Memory B cell (primary cell): ENCODE measurements around the gene FREM1.
"Not testable (repeated sequence)": the region's sequence is repeated elsewhere in the genome, so short reads cannot be mapped to it uniquely, and the experiment has no call there.

ENCODE experiments used
- ATAC-seq: fragments of 150-1000 bp; cut with Tn5 transposase; 2 replicates; pipeline ENCODE4 v1.10.0; 2021; ENCODE audit warnings: low read depth, mild to moderate bottlenecking, moderate library complexity
- DNase-seq, 2 donors: peaks; one replicate each; pipeline ENCODE4 v3.0.0; 2022; ENCODE audit warnings: low spot score in 2 of 2
- H3K27ac Mint-ChIP-seq: one replicate; pipeline ENCODE4 v1.8.0; 2022; ENCODE audit warnings: mild to moderate bottlenecking, moderate library complexity, mixed read lengths
- H3K27me3 Mint-ChIP-seq: one replicate; pipeline ENCODE4 v1.8.0; 2022; ENCODE audit warnings: mixed read lengths
- H3K36me3 Mint-ChIP-seq: one replicate; pipeline ENCODE4 v1.8.0; 2022; ENCODE audit warnings: mild to moderate bottlenecking, mixed read lengths
- H3K4me1 Mint-ChIP-seq: one replicate; pipeline ENCODE4 v1.8.0; 2022; ENCODE audit warnings: mixed read lengths
- H3K4me3 Mint-ChIP-seq: one replicate; pipeline ENCODE4 v1.8.0; 2022; ENCODE audit warnings: mild to moderate bottlenecking, moderate library complexity, mixed read lengths
- H3K9me3 Mint-ChIP-seq: one replicate; pipeline ENCODE4 v1.8.0; 2022; ENCODE audit warnings: mixed read lengths

The FREM1 gene

DNA sequence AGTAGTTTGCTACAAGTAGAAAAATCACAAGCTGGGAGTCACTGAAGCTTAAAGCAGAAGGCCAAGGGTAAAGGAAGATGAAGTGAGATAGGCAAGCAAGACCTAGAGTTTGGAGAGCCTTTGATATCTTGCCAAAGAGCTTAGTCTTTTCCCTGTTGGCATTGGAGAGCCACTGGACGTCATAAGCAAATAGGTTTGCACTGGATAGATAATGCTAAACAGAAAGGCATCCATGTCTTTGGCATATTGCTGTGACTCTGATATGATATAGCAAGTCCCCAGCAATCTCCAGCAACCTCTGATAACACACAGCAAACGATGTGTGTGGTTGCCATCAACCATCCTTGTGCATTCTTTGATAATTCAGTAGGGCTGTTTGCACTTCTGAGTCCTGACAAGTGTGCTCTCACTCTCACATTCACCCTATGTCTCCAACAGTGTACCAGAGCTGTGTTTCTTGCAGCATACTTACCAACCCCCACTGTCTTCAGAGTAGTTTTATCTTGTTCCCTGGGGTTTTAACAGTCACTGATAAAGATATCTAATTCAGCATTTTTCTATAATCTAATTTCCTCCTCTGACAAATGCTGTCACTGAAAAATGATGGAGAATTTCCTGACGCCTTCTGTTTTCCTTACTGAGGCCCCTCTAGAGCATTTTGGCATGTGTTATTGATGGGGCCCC, 16.9 kb upstream of the FREM1 start:
- Mint-ChIP-seq H3K27ac (no peak overlapping the region), H3K4me1 (no peaks in the 10 kb centered on the region), H3K27me3 (no peaks in the 10 kb centered on the region), H3K4me3 (no peak overlapping the region), H3K36me3 (no peaks in the 10 kb centered on the region), H3K9me3 (no peaks in the 10 kb centered on the region)
- ATAC-seq (no peak), DNase-seq (no peak)

DNA sequence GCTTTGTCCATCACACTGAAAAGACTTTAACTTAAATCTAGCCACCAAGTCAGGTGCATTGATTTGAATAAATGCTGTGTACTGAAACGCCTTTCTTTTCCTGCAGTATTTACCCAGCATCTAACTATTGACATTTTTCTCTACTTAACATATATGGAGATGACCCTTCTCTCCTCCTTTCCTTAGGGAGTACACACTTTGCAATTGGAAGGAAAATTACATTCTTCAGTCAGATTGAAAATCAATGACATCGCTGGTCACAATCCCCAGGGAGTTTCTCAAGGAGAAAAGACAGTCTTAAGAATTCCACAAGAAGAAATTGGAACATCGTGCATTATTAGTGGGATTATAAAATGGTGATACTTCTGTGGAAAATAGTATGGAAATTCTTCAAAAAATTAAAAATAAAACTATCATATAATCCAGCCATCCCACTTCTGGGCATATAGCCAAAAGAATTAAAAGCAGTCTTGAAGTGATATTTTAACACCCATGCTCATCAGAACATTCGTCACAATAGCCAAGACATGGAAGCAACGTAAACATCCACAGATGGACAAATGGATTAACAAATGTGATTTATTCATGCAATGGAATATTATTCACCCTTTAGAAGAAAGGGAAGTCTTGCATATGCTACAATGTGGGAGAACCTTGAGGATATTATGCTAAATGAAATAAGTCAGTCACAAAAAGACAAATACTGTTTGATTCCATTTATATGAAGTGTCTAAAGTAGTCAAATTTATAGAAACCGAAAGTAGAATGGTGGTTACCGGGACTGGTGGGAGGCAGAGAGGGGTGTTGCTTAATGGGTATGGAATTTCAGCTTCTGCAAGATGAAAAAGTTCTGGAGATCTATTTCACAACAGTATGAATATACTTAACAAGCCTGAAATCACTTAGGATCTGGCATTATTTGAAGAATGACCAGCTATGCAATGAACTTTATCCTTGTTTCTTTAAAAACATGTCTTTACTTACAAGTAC, 14.3 kb upstream of the FREM1 start:
- Mint-ChIP-seq H3K36me3 (no peaks in the 10 kb centered on the region), H3K27ac (no peak overlapping the region), H3K27me3 (no peaks in the 10 kb centered on the region), H3K4me3 (no peak overlapping the region), H3K9me3 (no peaks in the 10 kb centered on the region), H3K4me1 (no peaks in the 10 kb centered on the region)
- ATAC-seq (no peak), DNase-seq (no peak)

DNA sequence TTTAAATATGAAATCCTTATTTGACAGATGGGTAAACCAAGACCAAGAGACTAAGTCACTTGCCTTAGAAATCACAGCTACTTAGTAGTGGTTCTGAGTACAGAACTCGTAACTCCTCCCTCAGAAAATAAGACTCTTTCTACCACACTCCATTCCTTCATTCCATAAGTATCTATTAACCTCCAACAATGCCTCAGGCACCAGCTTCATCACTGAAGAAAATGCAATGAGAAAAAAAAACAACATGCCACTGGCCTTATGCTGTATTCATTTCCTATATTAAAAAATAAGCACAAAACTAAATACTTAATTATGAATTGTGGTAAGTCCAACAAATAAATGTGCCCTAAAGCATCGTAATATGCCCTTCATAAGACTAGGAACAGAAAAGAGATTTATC, 13.5 kb upstream of the FREM1 start:
- no peaks in the 10 kb centered on the region for H3K9me3 Mint-ChIP-seq
- no peaks in the 10 kb centered on the region for H3K27me3 Mint-ChIP-seq
- H3K36me3 Mint-ChIP-seq = no peaks in the 10 kb centered on the region
- ATAC-seq (no peak), DNase-seq (no peak)
- no peaks in the 10 kb centered on the region for H3K4me1 Mint-ChIP-seq
- no peak overlapping the region for H3K4me3 Mint-ChIP-seq
- no peak overlapping the region for H3K27ac Mint-ChIP-seq

DNA sequence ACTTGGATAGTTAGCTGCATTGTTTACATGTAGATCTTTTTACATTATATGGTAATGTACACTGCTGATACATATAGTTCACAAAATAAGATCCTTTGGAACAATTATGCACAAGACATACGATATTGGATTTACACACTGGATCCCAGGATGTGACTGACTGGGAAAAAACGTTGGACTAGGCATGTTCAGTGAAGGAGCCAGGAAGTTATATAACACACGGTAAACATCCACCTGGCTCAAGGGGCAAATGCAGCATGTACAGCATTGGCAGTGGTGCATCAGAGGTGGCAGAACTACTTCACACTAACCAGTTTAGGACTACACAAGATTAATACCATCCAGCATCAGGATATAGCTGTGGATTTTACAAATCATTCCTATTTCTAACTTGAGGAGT, 10.6 kb upstream of the FREM1 start:
- not testable (repeated sequence) for H3K9me3 Mint-ChIP-seq, H3K4me1 Mint-ChIP-seq, DNase-seq, H3K36me3 Mint-ChIP-seq, ATAC-seq, H3K27ac Mint-ChIP-seq, H3K27me3 Mint-ChIP-seq, H3K4me3 Mint-ChIP-seq

DNA sequence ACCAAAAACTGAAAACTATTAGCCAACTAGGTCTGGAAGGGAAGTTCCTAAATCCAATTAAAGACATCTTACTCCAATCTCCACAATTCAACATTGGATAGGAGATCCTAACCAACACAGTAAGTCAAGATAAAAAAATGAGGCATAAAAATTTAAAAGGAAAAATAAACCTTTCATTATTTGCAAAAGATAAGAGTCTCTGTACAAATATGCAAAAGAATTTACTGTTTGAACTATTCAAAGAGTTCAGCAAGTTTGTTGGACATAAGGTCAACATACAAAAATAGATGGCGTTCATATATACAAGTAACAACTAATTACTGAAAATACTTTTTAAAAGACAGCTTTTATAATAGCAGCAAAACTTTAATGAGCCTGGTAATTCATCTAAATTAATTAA, 3.1 kb upstream of the FREM1 start:
- Mint-ChIP-seq H3K9me3 (no peaks in the 10 kb centered on the region), H3K4me3 (no peak overlapping the region), H3K27me3 (no peaks in the 10 kb centered on the region), H3K27ac (no peak overlapping the region), H3K36me3 (no peaks in the 10 kb centered on the region), H3K4me1 (no peaks in the 10 kb centered on the region)
- no peak for DNase-seq
- ATAC-seq = no peak

DNA sequence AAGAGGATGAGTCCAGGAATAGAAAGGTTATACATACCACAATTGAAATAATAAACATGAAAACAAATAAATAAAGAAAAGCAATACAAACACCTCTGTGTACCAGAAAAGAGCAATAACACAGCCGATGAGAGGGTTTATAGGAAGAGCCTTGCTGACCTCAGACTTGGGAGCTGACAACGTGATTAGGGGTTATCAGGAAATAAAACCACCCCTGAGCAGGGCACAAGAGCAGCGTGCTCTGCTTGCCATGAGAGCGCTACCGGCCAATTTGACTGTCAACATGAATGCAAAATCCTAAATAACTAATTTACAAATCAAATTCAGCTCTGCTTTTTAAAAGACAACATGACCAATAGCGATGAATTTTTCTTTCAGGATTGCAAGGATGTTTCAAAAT, 2.6 kb upstream of the FREM1 start:
- no peak overlapping the region for H3K4me3 Mint-ChIP-seq
- H3K27me3 Mint-ChIP-seq = no peaks in the 10 kb centered on the region
- ATAC-seq (no peak), DNase-seq (no peak)
- no peaks in the 10 kb centered on the region for H3K9me3 Mint-ChIP-seq
- H3K27ac Mint-ChIP-seq = no peak overlapping the region
- H3K36me3 Mint-ChIP-seq = no peaks in the 10 kb centered on the region
- no peaks in the 10 kb centered on the region for H3K4me1 Mint-ChIP-seq

DNA sequence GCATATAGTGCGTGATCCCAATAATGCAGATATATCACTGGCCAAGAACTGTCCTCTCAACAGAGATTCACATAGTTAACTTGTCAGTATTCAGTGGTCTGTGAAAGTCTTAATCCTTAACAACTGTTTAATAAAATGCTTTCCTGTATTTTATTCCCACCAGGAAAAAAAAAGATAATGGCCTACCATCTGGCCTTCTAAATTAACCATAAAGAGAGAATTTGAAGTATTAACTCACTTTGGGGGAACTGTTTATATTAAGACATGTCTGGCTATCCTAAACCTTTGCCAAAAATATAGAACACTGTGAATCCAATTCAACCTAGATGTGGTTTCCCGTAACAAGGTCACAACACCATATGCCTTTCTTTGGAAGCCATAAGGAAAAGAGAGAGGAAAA, 818 bp upstream of the FREM1 start:
- no peak overlapping the region for H3K27ac Mint-ChIP-seq
- H3K9me3 Mint-ChIP-seq = no peaks in the 10 kb centered on the region
- no peak for ATAC-seq
- H3K36me3 Mint-ChIP-seq = no peaks in the 10 kb centered on the region
- no peaks in the 10 kb centered on the region for H3K4me1 Mint-ChIP-seq
- no peak overlapping the region for H3K4me3 Mint-ChIP-seq
- H3K27me3 Mint-ChIP-seq = no peaks in the 10 kb centered on the region
- no peak for DNase-seq

DNA sequence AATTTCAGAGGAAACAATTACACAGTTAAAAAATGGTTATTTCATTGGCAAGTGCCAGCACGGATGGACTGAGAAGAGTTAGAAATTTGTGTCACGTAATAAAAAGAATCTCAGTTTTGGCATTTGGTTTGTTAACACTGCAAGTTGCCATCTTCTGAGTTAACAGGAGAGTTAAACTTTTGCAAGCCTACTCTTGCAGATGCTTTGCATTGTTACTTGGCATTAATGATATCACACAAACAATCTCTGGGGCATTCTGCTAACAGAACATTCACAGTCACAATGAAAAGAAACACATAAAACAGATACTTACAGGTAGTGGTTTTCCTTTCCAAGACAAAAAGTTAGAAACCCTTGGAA, 647 bp downstream of the FREM1 start:
- ATAC-seq (no peak), DNase-seq (no peak)
- no peaks in the 10 kb centered on the region for H3K27me3 Mint-ChIP-seq
- no peaks in the 10 kb centered on the region for H3K4me1 Mint-ChIP-seq
- H3K36me3 Mint-ChIP-seq = no peaks in the 10 kb centered on the region
- no peak overlapping the region for H3K4me3 Mint-ChIP-seq
- peaks cover 2% of the 10 kb centered on the region for H3K9me3 Mint-ChIP-seq
- H3K27ac Mint-ChIP-seq = no peak overlapping the region

DNA sequence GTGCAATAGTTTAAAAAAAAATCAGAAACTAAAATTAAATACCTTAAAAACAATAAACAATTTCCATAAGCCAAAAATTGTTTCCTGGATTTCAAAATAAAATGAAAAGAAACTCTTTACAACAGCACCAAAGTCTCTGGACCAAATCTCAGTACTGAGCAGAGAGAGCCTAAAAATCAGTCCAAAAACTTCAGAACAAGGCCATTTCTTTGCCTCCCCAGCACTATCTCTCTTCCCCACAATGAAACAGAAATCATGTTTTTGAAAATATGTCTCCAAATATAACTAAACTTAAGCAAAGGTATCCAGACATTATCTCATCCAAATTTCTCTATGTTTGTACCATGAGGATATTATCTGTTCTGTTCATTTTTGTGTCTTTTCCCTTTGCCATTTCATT, 1.0 kb downstream of the FREM1 start:
- no peak overlapping the region for H3K4me3 Mint-ChIP-seq
- peaks cover 2% of the 10 kb centered on the region for H3K9me3 Mint-ChIP-seq
- DNase-seq = no peak
- H3K36me3 Mint-ChIP-seq = no peaks in the 10 kb centered on the region
- H3K4me1 Mint-ChIP-seq = no peaks in the 10 kb centered on the region
- H3K27ac Mint-ChIP-seq = no peak overlapping the region
- no peaks in the 10 kb centered on the region for H3K27me3 Mint-ChIP-seq
- no peak for ATAC-seq

DNA sequence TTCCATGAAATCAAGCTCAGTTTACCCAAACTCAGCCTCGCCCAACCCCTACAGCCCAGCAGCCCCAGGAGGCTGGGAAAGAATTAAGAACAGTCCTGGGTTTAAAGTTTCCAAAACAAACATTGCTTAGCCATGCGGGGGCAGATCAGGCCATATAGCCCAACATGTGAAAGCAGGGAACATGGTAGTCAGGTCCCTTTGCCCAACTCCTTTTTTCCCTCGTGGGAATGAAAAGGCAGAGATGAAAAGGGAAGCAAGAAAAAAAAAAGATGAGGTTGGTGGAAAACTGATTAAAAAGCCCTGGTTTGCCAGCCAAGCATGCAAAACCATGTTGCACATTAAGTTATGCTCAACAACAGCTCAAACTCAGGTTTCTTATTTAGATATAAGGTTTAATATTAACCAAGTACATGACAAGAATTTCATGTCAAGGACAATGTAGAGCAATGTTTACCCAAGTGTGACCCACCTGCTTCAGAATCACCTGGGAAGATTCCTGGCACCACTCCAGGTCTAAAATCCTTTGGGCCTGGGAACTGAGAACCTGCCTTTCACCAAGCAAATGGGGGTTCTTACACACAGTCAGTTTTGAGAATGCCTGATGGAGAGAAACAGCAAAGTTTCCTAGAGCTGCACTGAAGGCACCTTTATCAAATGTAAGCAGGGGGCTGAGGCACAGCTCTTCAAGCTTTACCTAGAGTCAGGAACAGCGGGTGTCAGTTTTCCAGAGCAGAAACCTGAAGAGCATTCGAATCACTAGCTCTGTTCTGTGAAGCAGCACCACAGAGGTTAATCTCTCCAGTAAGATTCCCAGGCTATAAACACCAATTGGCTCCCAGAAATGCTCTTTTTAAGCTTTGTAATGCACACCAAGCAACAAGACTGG, 1.7 kb downstream of the FREM1 start:
- H3K27me3 Mint-ChIP-seq = no peaks in the 10 kb centered on the region
- DNase-seq = no peak
- H3K27ac Mint-ChIP-seq = no peak overlapping the region
- H3K9me3 Mint-ChIP-seq = peaks cover 2% of the 10 kb centered on the region
- H3K4me1 Mint-ChIP-seq = no peaks in the 10 kb centered on the region
- H3K4me3 Mint-ChIP-seq = no peak overlapping the region
- ATAC-seq = no peak
- no peaks in the 10 kb centered on the region for H3K36me3 Mint-ChIP-seq

DNA sequence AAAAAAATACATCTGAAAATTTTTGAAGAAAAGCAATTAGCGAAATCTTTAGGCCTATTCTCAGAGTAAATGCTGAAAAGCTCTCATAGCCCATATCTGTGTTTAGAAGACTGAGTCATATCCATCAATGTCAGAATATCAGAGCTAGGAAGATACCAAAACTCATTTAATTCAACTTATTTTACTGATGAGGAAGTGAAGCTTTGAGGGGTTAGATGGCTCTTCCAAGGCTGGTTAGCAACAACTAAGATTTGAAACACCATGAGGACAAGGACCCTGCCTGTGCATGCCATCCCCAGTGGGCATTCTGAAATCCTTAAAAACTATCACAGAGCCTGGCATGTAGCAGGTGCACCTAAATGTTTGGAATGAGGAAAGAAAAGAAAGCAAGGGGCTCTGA, 2.5 kb downstream of the FREM1 start:
- Mint-ChIP-seq H3K4me1 (no peaks in the 10 kb centered on the region), H3K9me3 (peaks cover 2% of the 10 kb centered on the region), H3K4me3 (no peak overlapping the region), H3K27me3 (no peaks in the 10 kb centered on the region), H3K36me3 (no peaks in the 10 kb centered on the region), H3K27ac (no peak overlapping the region)
- DNase-seq (no peak), ATAC-seq (no peak)

DNA sequence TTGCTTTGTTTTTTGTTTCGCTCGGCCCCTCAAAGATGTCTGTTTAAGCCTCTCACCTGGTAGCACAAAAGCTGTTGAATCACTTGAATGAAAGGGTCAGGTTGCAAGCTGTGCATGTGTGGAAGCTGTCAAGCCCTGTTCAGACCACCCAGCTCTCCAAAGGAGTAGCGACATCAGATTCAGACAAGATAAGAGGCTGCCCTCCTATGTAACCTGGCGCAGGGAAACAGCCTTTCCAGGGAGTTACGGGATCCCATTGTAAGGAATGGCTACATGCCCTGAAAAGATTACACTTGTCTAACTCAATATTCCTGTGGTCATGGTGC, 2.9 kb downstream of the FREM1 start:
- Mint-ChIP-seq H3K27me3 (no peaks in the 10 kb centered on the region), H3K36me3 (no peaks in the 10 kb centered on the region), H3K4me3 (no peak overlapping the region), H3K9me3 (peaks cover 2% of the 10 kb centered on the region), H3K27ac (no peak overlapping the region), H3K4me1 (no peaks in the 10 kb centered on the region)
- ATAC-seq (no peak), DNase-seq (no peak)

DNA sequence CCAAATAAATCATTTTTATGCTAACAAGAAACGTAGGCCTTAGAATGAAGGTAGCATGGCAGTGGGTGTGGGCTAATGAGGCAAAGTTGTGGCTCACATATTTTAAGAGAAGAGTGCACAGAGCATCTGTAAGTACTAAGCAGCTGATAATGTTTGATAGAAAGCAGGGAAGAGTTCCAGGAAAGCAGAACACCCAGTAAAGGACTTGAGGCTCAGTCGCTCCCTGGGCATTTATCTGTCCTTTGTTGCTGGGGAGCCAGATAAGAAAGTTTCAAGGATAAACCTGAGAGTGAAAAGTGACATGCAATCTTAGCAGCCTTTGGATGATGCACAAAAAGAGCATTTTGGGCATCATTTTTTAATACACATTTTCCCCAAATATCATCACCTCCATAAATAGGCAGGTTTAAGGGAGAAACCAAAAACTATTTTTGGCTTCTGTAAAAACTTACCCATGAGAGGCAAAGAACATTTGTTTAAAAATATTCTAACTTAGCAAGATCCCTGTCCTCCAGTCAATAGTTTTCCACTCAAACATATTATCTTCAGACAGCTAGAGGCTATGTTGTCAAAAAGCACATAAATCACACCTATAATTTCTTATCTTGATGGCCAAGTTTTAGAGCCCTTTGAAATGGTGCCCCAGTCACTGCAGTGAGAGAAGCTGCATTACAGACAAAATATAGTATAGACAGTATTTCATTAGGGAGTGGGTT, 3.4 kb downstream of the FREM1 start:
- no peak overlapping the region for H3K4me3 Mint-ChIP-seq
- H3K4me1 Mint-ChIP-seq = no peaks in the 10 kb centered on the region
- ATAC-seq (no peak), DNase-seq (no peak)
- H3K9me3 Mint-ChIP-seq = peaks cover 2% of the 10 kb centered on the region
- H3K36me3 Mint-ChIP-seq = no peaks in the 10 kb centered on the region
- no peaks in the 10 kb centered on the region for H3K27me3 Mint-ChIP-seq
- no peak overlapping the region for H3K27ac Mint-ChIP-seq

DNA sequence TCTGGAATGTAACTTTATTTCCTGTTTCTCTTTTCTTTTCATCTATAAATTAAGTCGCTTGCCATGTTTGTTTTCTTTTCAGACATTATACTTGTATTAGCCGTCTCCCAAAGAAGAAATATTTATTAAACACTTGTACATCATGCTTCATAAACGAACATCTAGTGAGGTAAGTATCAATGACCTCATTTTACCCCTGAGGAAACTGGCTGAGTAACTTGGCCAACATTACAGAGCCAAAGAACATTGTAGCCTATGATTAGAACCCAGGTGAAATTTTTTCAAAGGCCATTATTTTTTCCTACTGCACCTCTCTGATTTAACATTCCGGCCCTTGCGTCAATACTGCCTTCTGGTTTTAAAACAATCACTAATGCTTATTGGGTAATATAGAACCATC, 4.2 kb downstream of the FREM1 start:
- no peak for ATAC-seq
- Mint-ChIP-seq H3K4me1 (no peaks in the 10 kb centered on the region), H3K36me3 (no peaks in the 10 kb centered on the region), H3K27me3 (no peaks in the 10 kb centered on the region), H3K27ac (no peak overlapping the region), H3K4me3 (no peak overlapping the region), H3K9me3 (peaks cover 2% of the 10 kb centered on the region)
- DNase-seq = no peak
